ENCODE measurements around the gene PPM1A. TPM values are rescaled to one million over a fixed set of nuclear protein-coding genes. Genes with fewer than 3 reads are reported as not detected.

The PPM1A gene
- polyA plus RNA-seq, 3 donors = 18.4 to 34.1 (median 21.5) TPM

GRCh38 chr14:60277605-60278190, 28.7 kb downstream of the PPM1A start:
- Histone ChIP-seq H3K4me3 (replicated peaks in 1 of 3; ENCODE audit: low read depth in 2 of 3, low read length in 3 of 3) (no peak overlapping the region), H4K20me1 (ENCODE audit: insufficient read depth, low read length) (peaks cover 98% of the 10 kb centered on the region), H3K4me2 (replicated peaks; ENCODE audit: extremely low read depth, low read length, poor library complexity, severe bottlenecking) (no peak overlapping the region), H3K27me3 (ENCODE audit: control insufficient read depth in 2 of 2, insufficient read depth in 2 of 2, low read length in 2 of 2) (no peaks in the 10 kb centered on the region), H3K79me2 (ENCODE audit: insufficient read depth, low read length) (peaks cover 90% of the 10 kb centered on the region), H3K9ac (ENCODE audit: insufficient read depth, low read length, poor library complexity, severe bottlenecking) (no peak overlapping the region), H3K27ac (ENCODE audit: low read depth in 1 of 2, low read length in 2 of 2) (no peak overlapping the region), H3K4me1 (ENCODE audit: control insufficient read depth in 1 of 2, insufficient read depth in 2 of 2, low read length in 2 of 2) (peaks cover 0 to 9% of the 10 kb centered on the region in 2 donors), H2AFZ (ENCODE audit: insufficient read depth, low read depth, low read length, poor library complexity, severe bottlenecking) (no peak overlapping the region), H3K36me3 (replicated peaks in 1 of 2; ENCODE audit: control insufficient read depth in 1 of 2, insufficient read depth in 2 of 2, low read length in 2 of 2) (peaks cover 5 to 19% of the 10 kb centered on the region in 2 donors), H3K9me3 (replicated peaks in 1 of 2; ENCODE audit: control insufficient read depth in 1 of 2, insufficient read depth in 1 of 2, low read length in 2 of 2) (no peaks in the 10 kb centered on the region)
- no peak for DNase-seq
- no peak for TF ChIP-seq CTCF (IDR thresholded peaks at IDR 0.05)
- H3K4me1 Mint-ChIP-seq = peaks cover 27% of the 10 kb centered on the region
- no peak overlapping the region for H3K4me3 Mint-ChIP-seq
- H3K27me3 Mint-ChIP-seq (ENCODE audit: low read depth in 3 of 3) = no peaks in the 10 kb centered on the region
- intact Hi-C loops (cut with micrococcal nuclease) = no loop called here
- H3K9me3 Mint-ChIP-seq = peaks cover 0 to 10% (median 0%) of the 10 kb centered on the region in 7 donors
- H3K36me3 Mint-ChIP-seq = peaks cover 11 to 24% of the 10 kb centered on the region in 2 donors
- no peak overlapping the region for H3K27ac Mint-ChIP-seq
- 100% methylated on average over 1 of the region's 2 CpGs for WGBS (ENCODE audit: insufficient coverage)

GRCh38 chr14:60278350-60278749, 29.3 kb downstream of the PPM1A start:
- no peak overlapping the region for H3K4me3 Mint-ChIP-seq
- no peak overlapping the region for H3K4me2 ChIP-seq (replicated peaks; ENCODE audit: extremely low read depth, low read length, poor library complexity, severe bottlenecking)
- peaks cover 92% of the 10 kb centered on the region for H4K20me1 ChIP-seq (ENCODE audit: insufficient read depth, low read length)
- H3K27me3 ChIP-seq (ENCODE audit: control insufficient read depth in 2 of 2, insufficient read depth in 2 of 2, low read length in 2 of 2) = no peaks in the 10 kb centered on the region
- no peak overlapping the region for H3K4me3 ChIP-seq (replicated peaks in 1 of 3; ENCODE audit: low read depth in 2 of 3, low read length in 3 of 3)
- peaks cover 0 to 8% (median 0%) of the 10 kb centered on the region in 7 donors for H3K9me3 Mint-ChIP-seq
- no peak for TF ChIP-seq CTCF (IDR thresholded peaks at IDR 0.05)
- H3K4me1 ChIP-seq (ENCODE audit: control insufficient read depth in 1 of 2, insufficient read depth in 2 of 2, low read length in 2 of 2) = peaks cover 0 to 4% of the 10 kb centered on the region in 2 donors
- H3K36me3 Mint-ChIP-seq = peaks cover 18 to 31% of the 10 kb centered on the region in 2 donors
- H3K27me3 Mint-ChIP-seq (ENCODE audit: low read depth in 3 of 3) = no peaks in the 10 kb centered on the region
- H3K9ac ChIP-seq (ENCODE audit: insufficient read depth, low read length, poor library complexity, severe bottlenecking) = no peak overlapping the region
- no peak overlapping the region for H3K27ac ChIP-seq (ENCODE audit: low read depth in 1 of 2, low read length in 2 of 2)
- H2AFZ ChIP-seq (ENCODE audit: insufficient read depth, low read depth, low read length, poor library complexity, severe bottlenecking) = no peak overlapping the region
- no CpG with 5 or more reads among the region's 2 CpGs for WGBS (ENCODE audit: insufficient coverage)
- no peaks in the 10 kb centered on the region for H3K9me3 ChIP-seq (replicated peaks in 1 of 2; ENCODE audit: control insufficient read depth in 1 of 2, insufficient read depth in 1 of 2, low read length in 2 of 2)
- intact Hi-C loops (cut with micrococcal nuclease) = no loop called here
- H3K4me1 Mint-ChIP-seq = peaks cover 21% of the 10 kb centered on the region
- DNase-seq = no peak
- H3K27ac Mint-ChIP-seq = no peak overlapping the region
- peaks cover 11 to 26% of the 10 kb centered on the region in 2 donors for H3K36me3 ChIP-seq (replicated peaks in 1 of 2; ENCODE audit: control insufficient read depth in 1 of 2, insufficient read depth in 2 of 2, low read length in 2 of 2)
- H3K79me2 ChIP-seq (ENCODE audit: insufficient read depth, low read length) = peaks cover 85% of the 10 kb centered on the region

All from CD14-positive monocyte (primary cell).